Measurements from ENCODE around the gene SBDS. TPM values are rescaled to one million over a fixed set of nuclear protein-coding genes. Genes with fewer than 3 reads are reported as not detected.
"Not testable (repeated sequence)": the region's sequence is repeated elsewhere in the genome, so short reads cannot be mapped to it uniquely, and the experiment has no call there.

Gene SBDS
- total RNA-seq (2021; ENCODE audit: unreplicated experiment) (50.1 TPM), Bru-seq, nascent RNA (percentile 82 among the genes with signal in this experiment), BruChase-seq, experiment 1, labeled RNA remaining after a 6-hour chase (percentile 96 among the genes with signal in this experiment), BruChase-seq, experiment 2, labeled RNA remaining after a 2-hour chase (percentile 81 among the genes with signal in this experiment)
- polyA plus RNA-seq (2012): 37.4 and 41.0 TPM in 2 replicates
- long read RNA-seq, transcript SBDS-201 (5 exons, 1,631 nt): major isoform, 81 of 94 reads
- long read RNA-seq, partial matches to known transcripts: 5 of 94 reads
- long read RNA-seq, other reads (novel, unspliced or antisense): 8 of 94 reads

GRCh38 chr7:66995050-66995776, at the start of gene SBDS:
Gene SBDS, minus strand, starts transcription at chr7:66995586. Its CDS starts 169 bp downstream, at chr7:66995417.
- H3K79me2 ChIP-seq (ENCODE audit: insufficient read depth, low read length): peaks cover 31% of the 10 kb centered on the region
- TF ChIP-seq POLR2A (IDR thresholded peaks at IDR 0.05; ENCODE audit: borderline replicate concordance, extremely low read depth, insufficient read depth, insufficient read length): peak; percentile 74
- 0 out of 2 replicates have a peak, but pooled peaks have one; percentile 7 for TF ChIP-seq CBX3 (IDR thresholded peaks at IDR 0.05; ENCODE audit: low read depth)
- 0 out of 2 replicates have a peak, but pooled peaks have one; percentile 65 for TF ChIP-seq SIN3A (IDR thresholded peaks at IDR 0.05; ENCODE audit: low read depth)
- TF ChIP-seq MAX (IDR thresholded peaks at IDR 0.05): peak; percentile 59
- peak; percentile 59; the same call in 1 of the 2 replicates for TF ChIP-seq SP1 (IDR thresholded peaks at IDR 0.05; ENCODE audit: low read depth)
- TF ChIP-seq YY1 (IDR thresholded peaks at IDR 0.05; ENCODE audit: extremely low read depth, insufficient replicate concordance, low read depth, low read length): peak; percentile 48
- TF ChIP-seq TCF7L2 (IDR thresholded peaks at IDR 0.05; ENCODE audit: borderline replicate concordance, extremely low read depth, insufficient read depth, insufficient read length): peak; percentile 51
- peak; percentile 97 for TF ChIP-seq SRF (IDR thresholded peaks at IDR 0.05; ENCODE audit: low read depth)
- peak; percentile 18; the same call in 1 of the 2 replicates for TF ChIP-seq JUND (IDR thresholded peaks at IDR 0.05)
- peak; percentile 44; the same call in 1 of the 2 replicates for TF ChIP-seq ZFX (IDR thresholded peaks at IDR 0.05)
- peak; percentile 86 for TF ChIP-seq POLR2AphosphoS5 (IDR thresholded peaks at IDR 0.05; ENCODE audit: low read depth, low read length)
- H3K9me2 ChIP-seq (ENCODE audit: insufficient read depth); H3K4me1 ChIP-seq (ENCODE audit: control insufficient read depth in 1 of 2, insufficient read depth in 2 of 2, low read length in 2 of 2); H3K9me3 ChIP-seq (ENCODE audit: control insufficient read depth in 1 of 2, insufficient read depth in 1 of 2, low read depth in 1 of 2, low read length in 2 of 2); H4K20me1 ChIP-seq (ENCODE audit: insufficient read depth); BruUV-seq (replicated peaks); H3K36me3 ChIP-seq (ENCODE audit: control insufficient read depth in 1 of 2, insufficient read depth in 2 of 2, low read length in 2 of 2); CTCF ChIA-PET; H3K27me3 ChIP-seq (ENCODE audit: insufficient read depth, low read length): not testable (repeated sequence)
- peak within 1 kb of the TSS; percentile 62 to 91 for H3K4me3 ChIP-seq (replicated peaks in 1 of 2; ENCODE audit: low read depth in 1 of 2, low read length in 2 of 2)
- peak within 1 kb of the TSS; percentile 75 for H3K9ac ChIP-seq (ENCODE audit: low read length)
- RAD21 ChIA-PET (ENCODE audit: low non-redundant PET in 1 of 2, low total read pairs in 2 of 2, uncharacterized antibody in 2 of 2, unreplicated experiment in 2 of 2): interaction anchor here in 1 of 2 experiments (0.6 kb wide), 1 partner anchor 74 kb away, joined by 6 read pairs; the partner anchor contains the start of gene TMEM248
- DNase-seq (ENCODE audit: low read depth, low spot score) (peak; percentile 98), ATAC-seq (peak; percentile 66)
- POLR2A ChIA-PET: interaction anchor here (0.6 kb wide), 1 partner anchor 151 kb away, joined by 4 read pairs; no protein-coding TSS in a partner anchor
- H2AFZ ChIP-seq (ENCODE audit: low read depth, low read length, poor library complexity, severe bottlenecking): peak within 1 kb of the TSS; percentile 22
- H3K27ac ChIP-seq (ENCODE audit: low read depth, low read length): peak within 1 kb of the TSS; percentile 78
- peak within 1 kb of the TSS; percentile 79 for H3K4me2 ChIP-seq (ENCODE audit: low read length)
- intact Hi-C loops (cut with micrococcal nuclease): loop anchor here (2.0 to 10.0 kb wide), 2 partner anchors 150 to 970 kb away; no protein-coding TSS in a partner anchor

GRCh38 chr7:67043559-67043930, 48.2 kb upstream of the SBDS start:
- H4K20me1 ChIP-seq (ENCODE audit: insufficient read depth); H2AFZ ChIP-seq (ENCODE audit: low read depth, low read length, poor library complexity, severe bottlenecking); H3K9me2 ChIP-seq (ENCODE audit: insufficient read depth); H3K4me2 ChIP-seq (ENCODE audit: low read length); H3K79me2 ChIP-seq (ENCODE audit: insufficient read depth, low read length); RAD21 ChIA-PET (ENCODE audit: low non-redundant PET in 1 of 2, low total read pairs in 2 of 2, uncharacterized antibody in 2 of 2, unreplicated experiment in 2 of 2); H3K4me3 ChIP-seq (replicated peaks in 1 of 2; ENCODE audit: low read depth in 1 of 2, low read length in 2 of 2); H3K9ac ChIP-seq (ENCODE audit: low read length); H3K36me3 ChIP-seq (ENCODE audit: control insufficient read depth in 1 of 2, insufficient read depth in 2 of 2, low read length in 2 of 2); CTCF ChIA-PET; POLR2A ChIA-PET; BruUV-seq (replicated peaks); H3K27me3 ChIP-seq (ENCODE audit: insufficient read depth, low read length); H3K27ac ChIP-seq (ENCODE audit: low read depth, low read length); H3K9me3 ChIP-seq (ENCODE audit: control insufficient read depth in 1 of 2, insufficient read depth in 1 of 2, low read depth in 1 of 2, low read length in 2 of 2); H3K4me1 ChIP-seq (ENCODE audit: control insufficient read depth in 1 of 2, insufficient read depth in 2 of 2, low read length in 2 of 2); DNase-seq (ENCODE audit: low read depth, low spot score); intact Hi-C loops (cut with micrococcal nuclease); ATAC-seq: not testable (repeated sequence)

GRCh38 chr7:67042781-67043558, 47.6 kb upstream of the SBDS start:
- intact Hi-C loops (cut with micrococcal nuclease); DNase-seq (ENCODE audit: low read depth, low spot score); RAD21 ChIA-PET (ENCODE audit: low non-redundant PET in 1 of 2, low total read pairs in 2 of 2, uncharacterized antibody in 2 of 2, unreplicated experiment in 2 of 2); H3K9ac ChIP-seq (ENCODE audit: low read length); H3K9me3 ChIP-seq (ENCODE audit: control insufficient read depth in 1 of 2, insufficient read depth in 1 of 2, low read depth in 1 of 2, low read length in 2 of 2); BruUV-seq (replicated peaks); H3K4me1 ChIP-seq (ENCODE audit: control insufficient read depth in 1 of 2, insufficient read depth in 2 of 2, low read length in 2 of 2); H3K27ac ChIP-seq (ENCODE audit: low read depth, low read length); H3K4me2 ChIP-seq (ENCODE audit: low read length); H2AFZ ChIP-seq (ENCODE audit: low read depth, low read length, poor library complexity, severe bottlenecking); H3K9me2 ChIP-seq (ENCODE audit: insufficient read depth); POLR2A ChIA-PET; H3K79me2 ChIP-seq (ENCODE audit: insufficient read depth, low read length); H3K36me3 ChIP-seq (ENCODE audit: control insufficient read depth in 1 of 2, insufficient read depth in 2 of 2, low read length in 2 of 2); CTCF ChIA-PET; H4K20me1 ChIP-seq (ENCODE audit: insufficient read depth); H3K27me3 ChIP-seq (ENCODE audit: insufficient read depth, low read length); H3K4me3 ChIP-seq (replicated peaks in 1 of 2; ENCODE audit: low read depth in 1 of 2, low read length in 2 of 2): not testable (repeated sequence)
- peak; percentile 46; the same call in 1 of the 2 replicates for ATAC-seq

All from HCT116 (cell line).